DMS53 (cell line): Measurements from ENCODE around the gene DICER1.

Experiments
- DNase-seq: peaks from one replicate; lab custom pipeline; 2025; lab: John Stamatoyannopoulos, UW

DICER1 gene

DNA sequence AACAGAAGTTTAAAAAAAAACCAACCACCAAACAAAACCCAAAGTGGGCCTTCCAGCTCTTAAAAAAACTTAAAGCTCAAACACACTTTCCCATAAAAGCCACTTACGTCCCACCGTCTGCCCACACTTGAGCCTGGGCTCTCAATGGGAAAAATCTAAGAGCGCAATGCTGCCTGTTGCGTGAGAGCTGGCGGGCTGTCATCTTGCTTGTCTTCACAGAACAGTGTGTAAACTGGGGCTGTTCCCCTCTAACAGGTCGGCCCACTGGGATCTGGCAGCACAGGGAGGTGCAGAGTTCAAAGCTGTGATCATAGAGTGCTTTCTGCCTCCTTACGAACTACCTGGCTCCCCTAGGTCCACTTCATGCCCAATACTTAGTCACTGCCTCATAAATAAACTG is 80.0 kb downstream of the DICER1 start:
- DNase-seq, result no peak

DNA sequence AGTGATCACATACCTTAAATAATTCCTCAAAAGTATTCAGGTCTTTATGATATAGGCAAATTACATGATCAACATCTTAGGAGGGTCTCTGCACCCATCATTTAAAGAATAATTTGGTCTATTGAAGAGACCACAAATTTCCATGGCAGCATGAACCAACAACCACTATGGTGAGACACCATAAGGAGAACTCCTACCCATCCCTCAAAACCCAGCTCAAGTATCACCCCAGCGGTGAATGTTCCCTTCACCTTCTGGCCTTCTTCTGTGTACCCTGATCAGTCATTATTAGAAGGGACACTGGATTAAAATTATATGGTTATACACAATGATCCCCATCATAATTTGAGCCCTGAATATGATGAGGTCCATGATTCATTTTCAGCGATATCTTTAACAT is 81.5 kb downstream of the DICER1 start:
- no peak for DNase-seq

DNA sequence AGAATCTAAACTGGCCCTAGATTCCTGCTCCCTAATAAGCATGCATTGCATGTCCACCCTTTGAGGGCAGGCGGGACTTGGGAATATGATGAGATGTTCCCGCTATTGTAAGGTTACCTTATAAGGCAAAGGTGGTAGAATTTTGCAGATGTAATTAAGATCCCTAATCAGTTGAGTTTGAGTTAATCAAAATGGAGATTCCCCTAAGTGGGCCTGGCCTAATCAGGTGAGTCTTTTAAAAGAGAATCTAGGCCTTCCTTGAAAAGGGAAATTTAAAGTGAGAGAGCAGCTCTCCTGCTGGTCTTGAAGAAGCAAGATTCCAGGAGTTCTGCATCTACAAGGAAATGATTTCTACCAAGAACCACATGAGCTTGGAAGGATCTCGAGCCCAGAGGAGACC is 83.4 kb downstream of the DICER1 start:
- no peak for DNase-seq

DNA sequence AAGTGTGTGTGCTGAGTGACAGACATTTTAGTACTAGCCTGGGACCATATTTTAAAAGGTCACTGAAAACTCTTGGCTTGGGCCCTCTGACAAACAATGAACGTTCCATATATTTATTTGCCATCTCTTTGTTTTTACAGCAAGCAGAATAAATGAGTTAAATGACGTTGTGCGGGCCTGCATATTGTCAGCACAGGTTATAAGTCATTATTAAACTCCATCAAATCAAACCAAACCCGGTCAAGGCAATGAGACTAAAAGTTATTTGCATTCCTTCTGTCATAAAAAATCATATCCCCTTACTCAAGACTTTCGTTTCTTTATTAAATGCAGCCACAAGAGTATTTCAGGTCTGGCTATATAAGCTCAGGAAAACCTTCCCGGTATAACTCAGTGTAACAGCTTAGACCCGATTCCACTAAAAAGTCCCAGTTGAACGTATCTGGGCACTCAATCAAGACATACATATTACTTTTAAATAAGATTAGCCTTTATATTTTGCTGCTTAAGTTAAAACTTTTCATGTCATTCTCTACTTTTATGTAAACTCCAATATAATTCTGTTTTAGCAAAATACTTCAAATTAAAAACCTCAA is 84.9 kb downstream of the DICER1 start:
- no peak for DNase-seq

DNA sequence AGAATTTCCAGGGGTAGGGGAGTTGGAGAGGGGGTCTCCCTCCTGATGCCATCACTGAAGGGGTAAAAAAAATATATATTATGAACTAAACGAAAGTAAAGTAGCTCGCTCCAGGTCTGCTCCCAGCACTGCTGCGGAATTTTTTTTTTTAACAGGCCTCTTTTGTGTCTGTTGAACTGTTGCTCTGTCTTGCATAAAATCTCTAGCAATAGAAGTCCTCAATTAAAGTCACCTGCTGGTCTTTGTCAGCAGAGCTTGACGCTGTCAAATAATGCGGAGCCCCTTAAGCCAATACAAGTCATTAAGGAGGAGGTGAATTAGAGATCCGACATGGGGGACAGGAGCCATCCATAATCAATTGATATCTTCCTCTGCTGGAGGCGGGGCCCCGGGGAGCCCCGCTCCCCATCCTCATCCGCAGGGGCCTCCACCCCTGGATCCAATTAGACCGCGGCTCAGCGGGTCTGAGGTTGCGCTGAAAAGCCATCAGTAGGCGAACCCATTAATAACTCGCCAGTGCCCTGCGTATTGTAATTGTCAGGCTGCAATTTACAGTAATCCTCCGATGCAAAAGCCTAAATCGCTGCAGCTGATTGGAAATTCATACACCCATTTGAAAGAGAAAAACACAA is 85.6 kb downstream of the DICER1 start:
- DNase-seq, result no peak

DNA sequence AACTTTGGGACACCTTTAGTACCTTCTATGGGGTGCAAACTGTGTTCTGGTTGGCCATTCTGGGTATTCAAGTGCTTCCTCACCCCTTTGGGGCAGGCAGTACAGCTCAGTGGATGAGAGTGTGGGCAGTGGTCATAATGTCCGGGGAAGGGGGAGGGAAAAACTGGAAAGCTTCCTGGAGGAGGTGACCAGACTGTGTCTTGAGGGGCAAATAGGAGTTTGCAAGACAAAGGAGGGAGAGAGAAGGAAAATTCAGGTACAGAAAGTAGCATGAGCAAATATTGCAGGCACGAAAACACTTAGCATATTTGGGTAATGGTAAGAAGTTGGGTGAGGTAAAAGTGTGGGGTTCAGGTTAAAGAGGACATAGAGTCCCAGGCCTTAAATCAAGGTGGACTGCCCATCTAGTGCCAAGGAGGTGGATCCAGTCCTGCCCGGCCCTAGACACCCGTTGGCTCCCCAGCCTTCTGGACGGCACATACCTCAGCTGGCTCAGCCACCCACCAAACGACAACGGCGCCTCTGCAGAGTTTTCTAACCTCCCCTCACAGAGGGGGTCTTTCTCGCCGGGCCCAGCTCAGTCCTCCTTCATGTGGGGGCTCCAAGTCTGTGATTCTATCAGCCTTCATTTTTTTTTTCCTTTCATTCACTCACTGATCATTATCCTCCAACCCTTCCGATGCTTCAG is 86.4 kb downstream of the DICER1 start:
- no peak for DNase-seq

DNA sequence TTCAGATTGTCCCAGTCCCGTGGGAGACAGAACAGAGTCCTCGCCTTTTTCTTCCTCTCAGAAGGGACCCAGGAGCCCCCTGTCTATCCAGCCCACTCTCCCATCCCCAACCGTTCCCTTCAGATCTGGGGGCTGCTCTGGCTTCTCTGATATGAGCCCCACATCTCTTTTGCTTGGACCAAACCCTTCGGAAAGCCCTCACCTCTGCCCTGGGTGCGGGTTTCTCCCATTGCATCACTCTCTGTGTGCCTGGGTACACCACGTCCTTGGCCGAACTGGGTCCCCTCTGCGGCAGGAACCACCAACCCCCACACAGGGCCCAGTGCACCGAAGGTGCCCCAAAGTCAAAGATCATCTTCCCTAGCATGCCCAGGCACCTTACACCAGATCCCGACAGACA is 87.8 kb downstream of the DICER1 start:
- no peak for DNase-seq

DNA sequence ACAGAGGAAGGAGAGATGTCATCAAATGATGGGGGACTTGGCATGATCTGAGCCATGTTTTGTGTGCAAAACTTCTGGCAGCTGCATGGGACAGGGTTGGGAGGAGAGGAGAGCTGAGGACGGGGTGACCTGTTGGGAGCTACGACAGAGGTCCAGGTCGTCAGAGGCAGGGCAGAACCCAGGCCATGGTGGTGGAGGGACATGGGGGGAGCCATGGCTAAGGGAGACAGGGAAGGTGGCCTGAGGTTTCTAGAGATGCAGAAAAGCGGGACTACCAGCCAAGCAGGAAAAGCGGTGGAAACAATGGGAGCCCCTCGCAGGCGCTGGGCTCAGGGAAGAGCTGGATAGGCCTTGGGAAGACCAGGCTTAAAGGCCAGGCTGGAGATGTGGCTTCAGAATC is 88.3 kb downstream of the DICER1 start:
- no peak for DNase-seq

DNA sequence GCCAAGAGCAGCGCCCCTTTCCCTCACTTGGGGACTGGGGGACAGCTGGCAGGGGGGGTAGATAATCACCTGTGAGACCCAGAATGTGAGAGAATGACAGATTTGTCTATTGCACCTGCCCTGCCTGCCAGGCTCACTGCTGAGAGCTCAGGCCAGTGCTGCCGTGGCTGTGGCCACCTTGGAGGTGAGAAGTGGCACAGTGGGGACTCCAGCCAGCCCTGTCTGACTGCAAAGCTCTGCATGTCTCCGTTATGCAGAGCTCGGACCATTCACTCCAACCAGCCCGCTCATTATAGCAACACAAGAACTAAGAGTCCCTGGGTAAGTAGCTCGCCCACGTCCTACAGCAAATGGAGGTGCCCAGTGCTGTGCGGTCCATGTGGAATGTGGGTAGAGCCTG is 88.8 kb downstream of the DICER1 start:
- no peak for DNase-seq

DNA sequence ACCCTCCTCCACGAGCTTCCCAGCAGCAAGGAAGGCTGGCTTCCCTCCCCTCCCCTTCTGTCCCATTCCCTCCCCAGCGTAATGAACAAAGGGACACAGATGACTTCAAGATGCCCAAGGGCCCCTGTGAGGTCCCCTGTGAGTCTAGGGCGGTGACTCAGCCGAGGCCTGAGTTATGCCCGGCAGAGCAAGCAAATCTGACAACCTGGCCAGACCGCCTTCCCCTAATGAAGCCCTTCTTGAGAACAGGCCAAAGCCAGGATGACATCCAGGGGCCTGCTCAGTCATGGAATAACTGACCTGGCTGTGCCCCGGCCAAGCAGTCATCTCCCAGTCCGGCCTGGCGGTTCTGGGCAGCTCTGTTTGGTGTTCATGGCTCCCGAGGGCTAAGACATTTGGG is 89.2 kb downstream of the DICER1 start:
- DNase-seq, result no peak

DNA sequence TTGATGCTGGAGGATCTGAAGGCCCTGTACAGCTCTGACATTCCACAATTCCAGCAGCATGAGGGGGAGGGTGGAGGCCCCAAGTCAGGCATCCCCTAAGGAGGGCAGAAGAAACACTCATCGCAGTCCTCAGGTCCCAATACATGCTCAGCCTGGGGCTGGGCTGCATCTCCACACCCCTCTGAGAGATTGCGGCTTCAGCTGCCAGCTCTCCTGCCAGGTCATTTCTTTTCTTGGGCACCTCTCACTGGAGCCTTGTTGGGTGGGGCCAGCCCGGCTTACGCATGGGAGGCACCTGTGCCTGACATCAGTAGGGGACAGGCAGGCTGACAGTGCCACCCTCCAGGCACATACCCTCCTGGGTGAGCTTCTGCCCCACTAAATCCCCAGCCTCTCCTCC is 89.8 kb downstream of the DICER1 start:
- no peak for DNase-seq

DNA sequence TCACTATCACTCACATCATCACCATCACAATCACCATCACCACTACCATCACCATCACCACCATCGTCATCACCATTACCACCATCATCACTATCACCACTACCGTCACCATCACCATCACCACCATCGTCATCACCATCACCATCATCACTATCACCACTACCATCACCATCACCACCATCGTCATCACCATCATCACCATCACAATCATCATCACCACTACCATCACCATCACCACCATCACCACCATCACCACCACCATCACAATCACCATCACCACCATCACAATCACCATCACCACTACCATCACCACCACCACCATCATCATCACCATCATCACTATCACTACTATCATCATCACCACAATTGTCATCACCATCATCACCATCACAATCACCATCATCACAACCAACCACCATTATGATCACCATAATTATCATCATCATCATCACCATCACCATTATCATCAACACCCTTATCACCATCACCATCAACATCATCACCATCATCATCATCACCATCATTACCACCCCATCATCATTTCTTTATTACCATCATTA is 90.8 kb downstream of the DICER1 start:
- no peak for DNase-seq

DNA sequence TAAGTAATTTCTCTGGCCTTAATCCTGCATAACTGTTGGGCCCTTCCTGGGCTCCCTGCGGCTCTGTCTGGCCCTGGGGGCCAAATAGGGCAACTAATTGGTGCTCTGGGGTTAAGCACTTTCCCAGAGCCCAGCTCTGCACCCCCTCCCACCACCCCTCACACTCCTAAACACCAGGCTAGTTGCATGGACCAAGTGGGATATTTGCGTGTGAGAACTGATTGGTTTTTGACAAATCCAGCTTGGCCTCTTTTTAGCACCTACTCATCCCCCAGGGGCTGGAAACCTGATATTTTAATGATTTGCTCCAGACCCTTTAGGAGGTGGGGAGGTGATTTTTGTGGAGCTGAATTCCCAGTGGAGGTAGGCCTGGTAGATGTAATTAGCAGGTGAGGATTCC is 91.9 kb downstream of the DICER1 start:
- DNase-seq, result no peak

DNA sequence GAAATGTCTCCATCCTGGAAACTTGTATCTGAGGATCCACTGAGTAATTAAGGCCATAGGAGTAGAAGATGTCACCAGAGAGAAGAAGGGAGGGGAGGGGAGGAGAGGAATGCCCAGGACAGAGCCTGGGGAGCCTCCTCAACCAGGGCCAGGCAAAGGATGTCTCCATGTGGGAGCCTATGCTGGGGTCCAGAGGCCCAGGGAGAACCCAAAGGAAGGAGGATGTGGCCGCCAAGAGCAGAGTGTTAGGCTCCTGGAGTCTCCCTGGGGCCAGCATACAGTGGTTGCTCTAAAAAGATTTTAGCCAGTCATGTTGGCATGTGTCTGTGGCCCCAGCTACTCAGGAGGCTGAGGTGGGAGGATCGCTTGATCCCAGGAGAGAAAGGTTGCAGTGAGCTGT is 92.6 kb downstream of the DICER1 start:
- no peak for DNase-seq

DNA sequence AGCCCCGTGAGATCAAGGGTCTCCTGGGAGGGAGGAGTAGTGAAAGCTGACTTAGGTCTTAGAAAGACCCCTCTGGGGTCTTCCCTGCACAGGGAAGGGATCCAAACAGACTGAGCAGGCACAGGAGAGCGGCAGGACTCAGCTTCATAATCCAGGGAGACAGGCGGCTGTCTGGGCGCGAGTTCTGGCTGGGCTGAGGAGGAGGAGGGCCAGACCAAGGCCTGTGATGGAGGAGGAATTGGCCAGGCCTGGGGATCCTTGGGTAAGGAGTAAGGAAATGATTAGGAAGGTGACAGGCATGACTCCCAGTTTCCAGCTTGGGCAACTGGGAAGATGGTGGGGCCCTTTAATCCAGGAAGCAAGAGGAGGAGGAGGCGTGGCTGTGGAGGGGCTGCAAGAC is 93.1 kb downstream of the DICER1 start:
- DNase-seq, result no peak

DNA sequence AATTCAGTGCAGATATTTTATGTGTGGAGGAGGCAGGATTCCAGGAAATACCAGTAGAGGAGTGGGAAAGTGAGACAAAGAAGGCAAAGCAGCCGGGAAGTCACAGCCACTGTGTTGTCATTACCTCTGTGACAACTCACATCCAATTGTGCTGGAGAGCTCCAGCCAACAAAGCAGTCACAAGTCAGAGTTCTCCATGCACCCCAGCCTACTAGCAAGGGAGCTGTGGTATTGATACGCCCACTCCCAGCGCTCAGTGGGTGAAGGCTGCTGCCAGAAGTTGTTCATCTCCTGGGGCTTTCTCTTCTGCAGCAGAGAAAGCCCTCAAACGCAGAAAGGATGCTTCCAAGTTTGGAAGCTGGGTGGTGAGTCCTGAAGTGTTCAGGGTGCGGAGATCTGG is 93.9 kb downstream of the DICER1 start:
- DNase-seq, result no peak

DNA sequence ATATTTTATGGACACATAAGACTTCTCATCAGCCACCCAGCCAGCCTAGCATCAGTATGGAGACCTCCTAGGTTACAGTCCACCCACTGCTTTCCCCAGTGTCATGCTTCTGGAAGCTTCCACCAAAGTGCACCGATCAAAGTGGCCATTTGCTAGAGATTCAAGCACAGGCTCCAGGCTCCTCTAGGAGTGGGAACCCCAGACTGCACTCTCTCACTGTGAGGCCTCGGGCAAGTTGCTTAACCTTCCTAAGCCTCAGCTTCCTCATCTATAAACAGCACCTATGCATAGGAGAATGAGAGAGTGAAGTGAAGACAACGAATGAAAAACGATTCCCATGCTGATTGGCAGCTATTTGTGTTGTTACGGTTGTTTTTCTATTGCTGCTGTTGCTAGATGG is 94.4 kb downstream of the DICER1 start:
- DNase-seq, result no peak

DNA sequence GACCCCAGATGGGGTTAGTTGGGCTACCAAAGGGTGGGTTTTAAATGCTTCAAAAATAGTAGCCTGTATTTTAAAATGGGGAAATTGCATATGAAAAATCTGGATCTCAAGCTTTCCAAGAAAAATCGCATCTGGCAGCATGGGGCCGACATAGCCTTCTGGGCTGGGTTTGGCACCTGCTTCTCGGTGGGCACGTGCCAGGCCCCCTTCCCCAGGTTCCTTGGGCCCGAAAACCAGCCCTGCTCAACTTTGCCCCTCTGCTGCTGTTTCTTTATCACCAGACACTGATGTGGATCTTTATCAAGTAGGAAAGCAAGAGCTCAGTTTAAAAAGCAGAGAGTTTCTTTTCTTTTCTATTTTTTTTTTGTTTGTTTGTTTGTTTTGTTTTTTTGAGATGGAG is 95.1 kb downstream of the DICER1 start:
- DNase-seq, result no peak

DNA sequence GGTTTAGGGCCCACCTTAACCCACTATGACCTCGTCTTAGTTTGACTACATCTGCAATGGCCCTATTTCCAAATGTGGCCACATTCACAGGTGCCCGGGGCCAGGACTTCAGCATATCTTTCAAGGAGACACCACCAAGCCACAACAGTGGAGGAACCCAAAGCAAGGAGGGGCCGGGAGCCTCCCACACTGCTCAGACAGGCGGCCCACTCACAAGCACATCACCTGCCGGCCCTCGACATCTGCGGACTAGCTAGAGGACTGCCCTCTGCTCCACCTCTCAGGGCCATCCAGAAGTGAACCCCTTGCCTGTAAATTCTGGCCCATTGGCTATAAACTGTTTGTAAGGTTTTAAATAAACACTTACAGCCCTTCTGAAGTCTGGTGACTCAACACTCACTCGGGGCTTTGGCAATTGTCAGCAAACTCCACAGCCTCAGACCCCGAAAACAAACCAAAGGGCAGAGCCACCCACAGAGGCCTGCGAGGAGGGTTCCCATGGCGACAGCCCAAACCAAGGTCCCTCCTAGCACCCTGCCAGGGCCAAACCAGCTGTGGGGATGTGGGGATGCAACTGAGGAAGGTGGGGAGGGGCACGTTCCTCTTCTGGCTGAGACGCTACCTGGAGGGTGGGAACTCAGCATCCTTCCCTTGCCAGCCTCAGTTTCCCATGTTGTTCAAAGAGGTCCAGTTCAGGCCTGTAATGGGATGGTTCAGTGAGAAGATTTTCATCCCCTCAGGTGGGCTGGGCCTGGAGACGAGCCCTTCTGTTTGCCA is 95.8 kb downstream of the DICER1 start:
- DNase-seq, result peak; percentile 27

DNA sequence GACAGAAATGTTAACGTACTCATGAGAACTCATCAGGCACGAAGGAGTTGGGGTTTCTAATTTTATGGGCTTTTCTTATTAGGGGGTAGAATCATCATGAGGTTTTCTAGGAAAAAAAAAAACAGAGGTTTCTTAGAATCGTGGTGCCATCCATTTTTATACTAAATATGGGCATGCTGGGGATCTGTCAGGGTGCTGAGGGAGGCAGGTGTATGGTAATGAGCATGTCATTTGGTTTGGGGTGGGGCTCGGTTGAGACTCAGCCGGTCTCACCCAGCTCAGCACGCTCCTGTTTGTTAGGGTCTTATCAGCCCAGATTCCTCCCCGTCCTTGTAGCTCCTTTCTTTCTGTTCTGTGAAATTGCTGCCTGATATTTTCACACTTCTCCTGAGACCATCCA is 98.2 kb downstream of the DICER1 start:
- DNase-seq, result no peak

DNA sequence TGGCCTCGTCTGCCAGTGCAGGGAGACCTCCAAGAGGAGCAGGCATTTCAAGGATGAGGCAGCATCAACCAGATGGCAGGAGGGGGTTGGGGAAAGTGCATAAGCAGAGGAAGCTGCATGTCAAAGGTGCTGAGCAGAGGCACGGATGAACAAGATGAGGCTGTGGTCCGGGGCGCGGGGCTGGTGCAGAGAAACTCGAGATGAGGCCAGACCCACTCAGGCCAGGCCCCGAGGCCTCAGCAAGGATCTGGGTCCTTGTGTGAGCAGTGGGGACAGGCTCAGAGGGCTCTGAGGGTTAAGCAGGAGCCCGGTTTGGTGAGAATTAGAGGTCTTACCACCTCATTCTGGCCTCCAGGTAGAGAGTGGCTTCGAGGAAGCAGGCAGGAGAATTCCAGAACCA is 98.8 kb downstream of the DICER1 start:
- DNase-seq, result no peak

DNA sequence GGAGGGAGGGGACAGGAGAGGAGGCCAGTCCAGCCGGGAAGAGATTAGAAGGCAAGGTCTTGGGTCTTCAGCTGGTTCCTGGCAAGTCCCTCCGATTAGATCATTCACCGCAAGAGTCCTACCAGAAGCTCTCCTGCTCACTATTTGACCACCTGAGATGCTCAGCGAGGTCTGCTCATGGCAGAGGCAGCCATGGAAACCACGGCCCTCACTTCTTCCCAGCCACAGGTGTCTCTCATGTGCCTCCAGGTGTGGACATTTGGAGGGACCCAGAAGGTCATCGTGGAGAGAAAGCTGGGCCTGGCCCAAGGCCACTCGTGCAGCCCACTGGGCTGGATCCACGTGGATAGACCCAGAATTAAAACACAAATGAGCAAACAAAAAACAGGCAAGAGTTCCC is 99.5 kb downstream of the DICER1 start:
- no peak for DNase-seq

DNA sequence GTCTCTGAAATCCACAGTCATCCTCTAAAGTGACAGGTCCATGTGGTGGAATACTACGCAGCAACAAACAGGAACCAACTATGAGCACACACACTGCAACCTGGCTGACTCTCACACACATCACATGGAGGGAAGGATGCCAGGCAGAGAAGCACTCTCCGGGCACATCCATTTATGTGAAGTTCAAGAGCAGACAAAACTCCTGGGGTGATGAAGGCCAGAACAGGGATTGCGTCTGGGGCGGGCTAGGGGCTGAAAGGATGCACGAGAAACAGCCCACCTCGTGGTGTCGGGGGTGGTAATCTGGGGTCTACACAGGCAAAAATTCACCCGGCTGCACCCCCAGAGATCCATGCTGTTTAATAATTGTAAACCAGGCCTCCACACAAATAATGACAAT is 100.2 kb downstream of the DICER1 start:
- no peak for DNase-seq
